Heart left ventricle (tissue), 16 donors: Measurements from ENCODE around the gene PTPN21. TPM values are rescaled to one million over a fixed set of nuclear protein-coding genes. Genes with fewer than 3 reads are reported as not detected.

Source experiments
- ATAC-seq, 4 donors: fragments of 200-7000 bp; cut with Tn5 transposase; one replicate each; pipeline ENCODE4 v1.9.1; 2020 to 2022; ENCODE audit warnings: moderate library complexity in 4 of 4, mild to moderate bottlenecking in 3 of 4, moderate number of reproducible peaks in 1 of 4
- DNase-seq, 5 donors: peaks; one replicate each; pipeline ENCODE4 v3.0.0-alpha.2; 2020
- H3K27ac ChIP-seq, 12 donors: fragments of 200-600 bp; sonication (generic) in 4 of 12; one replicate each; pipeline versions ENCODE4 v1.5.0 to v1.8.0; 2016 to 2022; ENCODE audit warnings: mild to moderate bottlenecking in 2 of 12
- H3K27me3 ChIP-seq, 9 donors: fragments of 200-600 bp; sonication (generic) in 2 of 9; one replicate each; pipeline versions ENCODE4 v1.5.1 to v1.8.0; 2016 to 2022; ENCODE audit warnings: mild to moderate bottlenecking in 3 of 9
- H3K36me3 ChIP-seq, 9 donors: fragments of 200-600 bp; sonication (generic) in 2 of 9; one replicate each; pipeline versions ENCODE4 v1.5.0 to v1.8.0; 2018 to 2022; ENCODE audit warnings: mild to moderate bottlenecking in 2 of 9
- H3K4me1 ChIP-seq, 12 donors: fragments of 200-600 bp; sonication (generic) in 4 of 12; one replicate each; pipeline versions ENCODE4 v1.5.0 to v1.8.0; 2016 to 2022; ENCODE audit warnings: mild to moderate bottlenecking in 3 of 12
- H3K4me3 ChIP-seq, 12 donors: fragments of 200-600 bp; sonication (generic) in 4 of 12; one replicate each; pipeline versions ENCODE4 v1.5.0 to v1.8.0; 2017 to 2022; ENCODE audit warnings: mild to moderate bottlenecking in 9 of 12, moderate library complexity in 4 of 12
- H3K9me3 ChIP-seq, 12 donors: fragments of 200-600 bp; sonication (generic) in 4 of 12; one replicate each; pipeline versions ENCODE4 v1.5.0 to v1.8.0; 2016 to 2022; ENCODE audit warnings: mild to moderate bottlenecking in 1 of 12
- POLR2A ChIP-seq, 2 donors: fragments of 450-650 bp; IDR thresholded peaks; one replicate each; pipeline ENCODE4 v1.6.1; 2017; ENCODE audit warnings: antibody characterized with exemption in 2 of 2, mild to moderate bottlenecking in 2 of 2, moderate library complexity in 2 of 2
- WGBS, 4 donors: extraction: QIAGEN DNeasy Blood & Tissue Kit in 2 of 4; methylation state at CpG; one replicate each; pipeline versions ENCODE4 v1.1.5 to v1.1.7; 2013 to 2018; 5-methylcytosine and 5-hydroxymethylcytosine counted together
- intact Hi-C, 10 donors: fragments of 100-400 bp; cut with DNase I; formaldehyde crosslinking; loops; one replicate each; pipeline versions ENCODE4 v1.11.1 to v1.14.2; 2022
- polyA plus RNA-seq, 2 donors: library from polyadenylated mRNA; stranded (reverse); fragments of 200-250 nt; gene quantifications; one replicate each; pipeline ENCODE4 v1.2.3, GENCODE V29; 2013
- total RNA-seq, 9 donors: library from RNA; depleted of rRNA in 2 of 9; stranded (reverse); fragments of >200 nt in 2 of 9; fragmentation: NEBNext Ultra II Directional in 3 of 9; extraction: Animal tissue kit (Norgen Biotek cat#: 25700) in 3 of 9; gene quantifications; one replicate each; pipeline versions ENCODE4 v1.1.0 to v1.2.4, GENCODE V29; 2016 to 2023
- TF ChIP-seq, protein P1 (sequence below), 12 donors: fragments of 200-600 bp; sonication (generic) in 4 of 12; IDR thresholded peaks; one replicate each; pipeline versions ENCODE4 v1.5.0 to v1.8.0; 2018 to 2022; ENCODE audit warnings: antibody characterized with exemption in 12 of 12, mild to moderate bottlenecking in 5 of 12
- donor health status: ischemic (EF 13 %, LVEDD 7.1; RV severe dilation, severe dysfunction).
- donor health status: healthy with polysubstance abuse.
- donor health status: DM: no; HTN: yes; CAD: no.
- donor health status: DM: no; HTN: no; CAD: no.
- donor health status: ischemic (EF 25% LVEDD 6.9; RV normal size, moderate dysfunction).
- donor health status: ischemic (EF 25% LVEDD 5.7; RV mildly dilated, moderate dysfunction).
- donor health status: healthy.
- donor health status: DM: yes; HTN: yes; CAD: no.
- donor health status: ischemic (EF 35%, LVEDD 5.7; RV mildly dilated, moderate dysfunction).
- donor health status: nonischemic (EF 11% LVEDD 7.7; RV severe dilation, severe dysfunction).
- donor health status: DM: yes; HTN: yes; CAD: no.
- donor health status: PGD.
- donor health status: ischemic (EF 29% LVEDD 5.4; RV normal size, mild dysfunction).
- donor health status: nonischemic (EF 23%, LVEDD 6.1; RV moderate dilation, normal function).

PTPN21 gene
- total and polyA plus RNA-seq, 11 donors, result 9.4 to 68.3 (median 24.8) TPM

GRCh38 chr14:88576222-88576621 lies 21.4 kb upstream of the PTPN21 start:
- DNase-seq (no peak), ATAC-seq (no peak)
- Histone ChIP-seq H3K9me3 (no peaks in the 10 kb centered on the region), H3K36me3 (peaks cover 0 to 100% (median 99%) of the 10 kb centered on the region in 9 donors), H3K4me3 (no peak overlapping the region), H3K27ac (no peak overlapping the region), H3K4me1 (no peaks in the 10 kb centered on the region), H3K27me3 (no peaks in the 10 kb centered on the region)
- TF ChIP-seq, protein P1, sequence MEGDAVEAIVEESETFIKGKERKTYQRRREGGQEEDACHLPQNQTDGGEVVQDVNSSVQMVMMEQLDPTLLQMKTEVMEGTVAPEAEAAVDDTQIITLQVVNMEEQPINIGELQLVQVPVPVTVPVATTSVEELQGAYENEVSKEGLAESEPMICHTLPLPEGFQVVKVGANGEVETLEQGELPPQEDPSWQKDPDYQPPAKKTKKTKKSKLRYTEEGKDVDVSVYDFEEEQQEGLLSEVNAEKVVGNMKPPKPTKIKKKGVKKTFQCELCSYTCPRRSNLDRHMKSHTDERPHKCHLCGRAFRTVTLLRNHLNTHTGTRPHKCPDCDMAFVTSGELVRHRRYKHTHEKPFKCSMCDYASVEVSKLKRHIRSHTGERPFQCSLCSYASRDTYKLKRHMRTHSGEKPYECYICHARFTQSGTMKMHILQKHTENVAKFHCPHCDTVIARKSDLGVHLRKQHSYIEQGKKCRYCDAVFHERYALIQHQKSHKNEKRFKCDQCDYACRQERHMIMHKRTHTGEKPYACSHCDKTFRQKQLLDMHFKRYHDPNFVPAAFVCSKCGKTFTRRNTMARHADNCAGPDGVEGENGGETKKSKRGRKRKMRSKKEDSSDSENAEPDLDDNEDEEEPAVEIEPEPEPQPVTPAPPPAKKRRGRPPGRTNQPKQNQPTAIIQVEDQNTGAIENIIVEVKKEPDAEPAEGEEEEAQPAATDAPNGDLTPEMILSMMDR (IDR thresholded peaks at IDR 0.05), result no peak
- no peak for TF ChIP-seq POLR2A (IDR thresholded peaks at IDR 0.05)
- WGBS, 4 donors, result 93 to 97% (median 96%) methylated on average over 5 of the region's 5 CpGs
- intact Hi-C loops, result no loop called here

- Histone ChIP-seq H3K27ac (no peak overlapping the region), H3K27me3 (no peaks in the 10 kb centered on the region), H3K36me3 (peaks cover 0 to 99% (median 95%) of the 10 kb centered on the region in 9 donors), H3K4me3 (no peak overlapping the region), H3K9me3 (no peaks in the 10 kb centered on the region), H3K4me1 (no peaks in the 10 kb centered on the region)
- DNase-seq (no peak), ATAC-seq (no peak)
- intact Hi-C loops, result no loop called here
- 93 to 97% (median 96%) methylated on average over 4 of the region's 4 CpGs for WGBS, 4 donors
- TF ChIP-seq, protein P1 (IDR thresholded peaks at IDR 0.05), result no peak
- TF ChIP-seq POLR2A (IDR thresholded peaks at IDR 0.05), result no peak
These were observed 17.3 kb upstream of the PTPN21 start for GRCh38 chr14:88572117-88572516.

- H3K36me3 ChIP-seq, result peaks cover 0 to 68% (median 55%) of the 10 kb centered on the region in 9 donors
These were observed 13.4 kb upstream of the PTPN21 start for GRCh38 chr14:88568196-88568595.

DNA sequence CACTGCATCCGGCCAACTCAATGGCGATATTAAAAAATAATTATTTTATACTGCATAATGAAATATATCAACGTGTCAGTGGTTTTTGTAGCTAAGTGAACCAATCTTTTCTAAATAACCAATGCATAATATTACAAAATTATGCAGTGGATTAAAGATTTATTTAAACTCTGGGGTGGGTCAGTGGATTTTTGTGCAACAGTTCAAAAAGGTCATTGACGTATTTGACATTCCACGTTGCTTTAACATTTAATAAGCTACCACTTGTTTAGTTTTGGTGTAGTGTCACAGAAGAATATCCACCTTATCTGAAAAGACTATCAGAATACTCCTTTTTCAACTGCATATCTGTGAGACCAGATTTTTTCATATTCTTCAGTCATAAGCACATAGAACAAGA lies 10.6 kb upstream of the PTPN21 start:
- DNase-seq, result no peak
- Histone ChIP-seq H3K4me3 (no peak overlapping the region), H3K27ac (no peak overlapping the region), H3K9me3 (no peaks in the 10 kb centered on the region), H3K4me1 (peaks cover 0 to 26% (median 18%) of the 10 kb centered on the region in 12 donors), H3K36me3 (peaks cover 0 to 40% (median 28%) of the 10 kb centered on the region in 9 donors), H3K27me3 (peaks cover 0 to 2% (median 0%) of the 10 kb centered on the region in 9 donors)
- WGBS, 4 donors, result 91 to 94% (median 91%) methylated on average over 5 of the region's 5 CpGs
- intact Hi-C loops, result no loop called here
- TF ChIP-seq, protein P1 (IDR thresholded peaks at IDR 0.05), result no peak
- TF ChIP-seq POLR2A (IDR thresholded peaks at IDR 0.05), result no peak
- no peak for ATAC-seq

More at GRCh38 chr14:88568196-88568595, 13.4 kb upstream of the PTPN21 start:
- TF ChIP-seq, protein P1 (IDR thresholded peaks at IDR 0.05), result no peak
- no peak for TF ChIP-seq POLR2A (IDR thresholded peaks at IDR 0.05)
- H3K9me3 ChIP-seq, result no peaks in the 10 kb centered on the region
- DNase-seq (no peak), ATAC-seq (no peak)
- no peak overlapping the region for H3K4me3 ChIP-seq
- WGBS, 4 donors, result 61 to 80% (median 76%) methylated on average over 3 of the region's 3 CpGs
- H3K27me3 ChIP-seq, result no peaks in the 10 kb centered on the region
- H3K27ac ChIP-seq, result no peak overlapping the region
- peaks cover 0 to 21% (median 15%) of the 10 kb centered on the region in 12 donors for H3K4me1 ChIP-seq
- intact Hi-C loops, result no loop called here
